Heart right ventricle (tissue), 16 donors: ENCODE data around the gene PIP4K2B. TPM values are rescaled to one million over a fixed set of nuclear protein-coding genes. Genes with fewer than 3 reads are reported as not detected.
"Not testable (repeated sequence)": the region's sequence is repeated elsewhere in the genome, so short reads cannot be mapped to it uniquely, and the experiment has no call there.

Experiments used
- ATAC-seq, 8 donors: fragments of 200-7000 bp; cut with Tn5 transposase; one replicate each; pipeline ENCODE4 v1.9.1; 2020; ENCODE audit warnings: mild to moderate bottlenecking in 8 of 8, moderate library complexity in 8 of 8, moderate number of reproducible peaks in 1 of 8
- DNase-seq, 2 donors: peaks; one replicate each; pipeline ENCODE4 v3.0.0-alpha.2; 2020
- H3K27ac ChIP-seq, 10 donors: fragments of 200-600 bp; sonication (generic) in 2 of 10; one replicate each; pipeline versions ENCODE4 v1.5.0 to v1.8.0; 2020 to 2022; ENCODE audit warnings: mild to moderate bottlenecking in 3 of 10
- H3K27me3 ChIP-seq, 7 donors: fragments of 200-600 bp; one replicate each; pipeline ENCODE4 v1.8.0; 2021 to 2022; ENCODE audit warnings: mild to moderate bottlenecking in 2 of 7
- H3K36me3 ChIP-seq, 9 donors: fragments of 200-600 bp; sonication (generic) in 1 of 9; one replicate each; pipeline versions ENCODE4 v1.5.0 to v1.8.0; 2020 to 2022; ENCODE audit warnings: mild to moderate bottlenecking in 2 of 9
- H3K4me1 ChIP-seq, 9 donors: fragments of 200-600 bp; sonication (generic) in 1 of 9; one replicate each; pipeline versions ENCODE4 v1.5.0 to v1.8.0; 2020 to 2022; ENCODE audit warnings: mild to moderate bottlenecking in 4 of 9
- H3K4me3 ChIP-seq, 10 donors: fragments of 200-600 bp; sonication (generic) in 2 of 10; one replicate each; pipeline versions ENCODE4 v1.5.0 to v1.8.0; 2020 to 2022; ENCODE audit warnings: mild to moderate bottlenecking in 7 of 10, moderate library complexity in 2 of 10
- H3K9me3 ChIP-seq, 11 donors: fragments of 200-600 bp in 10 of 11; sonication (generic) in 2 of 11; one replicate each; pipeline versions ENCODE4 v1.5.0 to v1.8.0; 2013 to 2022; ENCODE audit warnings: mild to moderate bottlenecking in 2 of 11, control low read depth in 1 of 11, moderate library complexity in 1 of 11
- CTCF ChIP-seq, 9 donors: fragments of 200-600 bp; sonication (generic) in 2 of 9; IDR thresholded peaks; one replicate each; pipeline versions ENCODE4 v1.5.0 to v1.8.0; 2021 to 2022; ENCODE audit warnings: antibody characterized with exemption in 9 of 9, mild to moderate bottlenecking in 5 of 9, moderate library complexity in 1 of 9
- WGBS, 2 donors: extraction: QIAGEN DNeasy Blood & Tissue Kit; methylation state at CpG; one replicate each; pipeline ENCODE4 v1.1.7; 2013; ENCODE audit warnings: inconsistent platforms in 1 of 2; 5-methylcytosine and 5-hydroxymethylcytosine counted together
- intact Hi-C, 10 donors: fragments of 100-400 bp; cut with DNase I; formaldehyde crosslinking; loops; one replicate each; pipeline versions ENCODE4 v1.11.1 to v1.14.2; 2022
- polyA plus RNA-seq, 2 donors: library from polyadenylated mRNA; stranded (reverse); fragments of 200-250 nt; gene quantifications; one replicate each; pipeline ENCODE4 v1.2.3, GENCODE V29; 2013
- total RNA-seq, 10 donors: library from RNA; stranded (reverse); fragmentation: NEBNext Ultra II Directional in 3 of 10; extraction: Animal tissue kit (Norgen Biotek cat#: 25700) in 3 of 10; gene quantifications; one replicate each; pipeline versions ENCODE4 v1.2.1 to v1.2.4, GENCODE V29; 2021 to 2023
- donor health status: Arrhythmogenic right ventricular cardiomyopathy.
- donor health status: ischemic (EF 13 %, LVEDD 7.1; RV severe dilation, severe dysfunction).
- donor health status: healthy with polysubstance abuse.
- donor health status: DM: no; HTN: yes; CAD: no.
- donor health status: DM: no; HTN: no; CAD: no.
- donor health status: ischemic (EF 25% LVEDD 6.9; RV normal size, moderate dysfunction).
- donor health status: ischemic (EF 25% LVEDD 5.7; RV mildly dilated, moderate dysfunction).
- donor health status: healthy.
- donor health status: DM: yes; HTN: yes; CAD: no.
- donor health status: Ischemic cardiomyopathy.
- donor health status: ischemic (EF 35%, LVEDD 5.7; RV mildly dilated, moderate dysfunction).
- donor health status: nonischemic (EF 11% LVEDD 7.7; RV severe dilation, severe dysfunction).
- donor health status: DM: yes; HTN: yes; CAD: no.
- donor health status: PGD.
- donor health status: ischemic (EF 29% LVEDD 5.4; RV normal size, mild dysfunction).
- donor health status: nonischemic (EF 23%, LVEDD 6.1; RV moderate dilation, normal function).

The PIP4K2B gene
- total and polyA plus RNA-seq, 12 donors = 15.3 to 51.9 (median 46.4) TPM

GRCh38 chr17:38789185-38789584, 10.2 kb downstream of the PIP4K2B start:
- 9 to 19% methylated on average over 1 of the region's 1 CpG for WGBS, 2 donors
- intact Hi-C loops = no loop called here
- Histone ChIP-seq H3K27ac (no peak overlapping the region), H3K36me3 (peaks cover 0 to 51% (median 23%) of the 10 kb centered on the region in 9 donors), H3K4me1 (peaks cover 0 to 32% (median 20%) of the 10 kb centered on the region in 9 donors), H3K9me3 (no peaks in the 10 kb centered on the region), H3K4me3 (no peak overlapping the region), H3K27me3 (no peaks in the 10 kb centered on the region)
- TF ChIP-seq CTCF (IDR thresholded peaks at IDR 0.05) = no peak
- DNase-seq (no peak), ATAC-seq (no peak)

GRCh38 chr17:38787999-38788398, 11.4 kb downstream of the PIP4K2B start:
- Histone ChIP-seq H3K4me1 (peaks cover 0 to 32% (median 20%) of the 10 kb centered on the region in 9 donors), H3K36me3 (peaks cover 0 to 56% (median 34%) of the 10 kb centered on the region in 9 donors)
- WGBS, 2 donors = 96 to 97% methylated on average over 4 of the region's 4 CpGs
- DNase-seq, H3K9me3 ChIP-seq, H3K27me3 ChIP-seq, ATAC-seq, H3K27ac ChIP-seq, H3K4me3 ChIP-seq, intact Hi-C loops: not testable (repeated sequence)

GRCh38 chr17:38786372-38786771, 13.0 kb downstream of the PIP4K2B start:
- ATAC-seq = no peak
- Histone ChIP-seq H3K27ac (no peak overlapping the region), H3K36me3 (peaks cover 0 to 63% (median 44%) of the 10 kb centered on the region in 9 donors), H3K9me3 (no peaks in the 10 kb centered on the region), H3K4me1 (peaks cover 0 to 26% (median 20%) of the 10 kb centered on the region in 9 donors), H3K27me3 (no peaks in the 10 kb centered on the region), H3K4me3 (no peak overlapping the region)
- intact Hi-C loops = no loop called here
- no peak for TF ChIP-seq CTCF (IDR thresholded peaks at IDR 0.05)
- WGBS, 2 donors = 77 to 88% methylated on average over 6 of the region's 6 CpGs
- no peak for DNase-seq

GRCh38 chr17:38783227-38783626, 16.1 kb downstream of the PIP4K2B start:
- DNase-seq (no peak), ATAC-seq (no peak)
- no peak overlapping the region for H3K4me3 ChIP-seq
- no peak for TF ChIP-seq CTCF (IDR thresholded peaks at IDR 0.05)
- intact Hi-C loops = no loop called here
- H3K27ac ChIP-seq = no peak overlapping the region
- H3K36me3 ChIP-seq = peaks cover 0 to 94% (median 74%) of the 10 kb centered on the region in 9 donors
- no peaks in the 10 kb centered on the region for H3K4me1 ChIP-seq
- 94% methylated on average over 3 of the region's 3 CpGs for WGBS, 2 donors
- H3K9me3 ChIP-seq = no peaks in the 10 kb centered on the region
- H3K27me3 ChIP-seq = no peaks in the 10 kb centered on the region

GRCh38 chr17:38779965-38780752, 19.2 kb downstream of the PIP4K2B start:
- Histone ChIP-seq H3K4me1 (no peaks in the 10 kb centered on the region), H3K4me3 (no peak overlapping the region), H3K27ac (no peak overlapping the region), H3K36me3 (peaks cover 0 to 100% (median 94%) of the 10 kb centered on the region in 9 donors), H3K27me3 (no peaks in the 10 kb centered on the region), H3K9me3 (no peaks in the 10 kb centered on the region)
- intact Hi-C loops = no loop called here
- 83 to 87% methylated on average over 23 of the region's 23 CpGs for WGBS, 2 donors
- TF ChIP-seq CTCF (IDR thresholded peaks at IDR 0.05) = no peak
- no peak for ATAC-seq
- no peak for DNase-seq
